Hepatocyte (in vitro differentiated cells): Measurements from ENCODE around the gene DCTPP1. TPM values are rescaled to one million over a fixed set of nuclear protein-coding genes. Genes with fewer than 3 reads are reported as not detected.

Experiments
- DNase-seq: peaks from one replicate; pipeline ENCODE4 v3.0.0-alpha.2; 2016; ENCODE audit warnings: low spot score
- H2AFZ ChIP-seq: fragments of 200-600 bp; sonication (generic); 2 replicates; pipeline ENCODE4 v1.6.0; 2016; ENCODE audit warnings: antibody characterized with exemption, mild to moderate bottlenecking
- H3K27ac ChIP-seq: fragments of 200-600 bp; sonication (generic); 2 replicates; pipeline ENCODE4 v1.5.1; 2016; ENCODE audit warnings: mild to moderate bottlenecking
- H3K27me3 ChIP-seq: fragments of 200-600 bp; sonication (generic); 2 replicates; pipeline ENCODE4 v1.6.1; 2016
- H3K36me3 ChIP-seq: fragments of 200-600 bp; sonication (generic); replicated peaks from 2 replicates; pipeline ENCODE4 v1.5.1; 2016; ENCODE audit warnings: low read depth; ENCODE audit not compliant: insufficient read depth
- H3K4me1 ChIP-seq: fragments of 200-600 bp; sonication (generic); 2 replicates; pipeline ENCODE4 v1.5.1; 2016; ENCODE audit warnings: mild to moderate bottlenecking, moderate library complexity; ENCODE audit not compliant: insufficient read depth
- H3K4me2 ChIP-seq: fragments of 200-600 bp; sonication (generic); 2 replicates; pipeline ENCODE4 v1.6.0; 2016
- H3K4me3 ChIP-seq: fragments of 200-600 bp; sonication (generic); 2 replicates; pipeline ENCODE4 v1.5.1; 2016; ENCODE audit warnings: mild to moderate bottlenecking
- H3K79me2 ChIP-seq: fragments of 200-600 bp; sonication (generic); 2 replicates; pipeline ENCODE4 v1.6.0; 2017; ENCODE audit warnings: mild to moderate bottlenecking
- H3K9me2 ChIP-seq: fragments of 200-600 bp; sonication (generic); replicated peaks from 2 replicates; pipeline ENCODE4 v1.6.0; 2017; ENCODE audit warnings: mild to moderate bottlenecking; ENCODE audit not compliant: insufficient read depth
- H3K9me3 ChIP-seq: fragments of 200-600 bp; sonication (generic); 2 replicates; pipeline ENCODE4 v1.5.1; 2016; ENCODE audit warnings: low read depth, mild to moderate bottlenecking
- H4K20me1 ChIP-seq: fragments of 200-600 bp; sonication (generic); 2 replicates; pipeline ENCODE4 v1.6.0; 2016; ENCODE audit warnings: mild to moderate bottlenecking; ENCODE audit not compliant: insufficient read depth, poor library complexity, severe bottlenecking
- CTCF ChIP-seq: fragments of 200-600 bp; sonication (generic); IDR thresholded peaks from 2 replicates; pipeline ENCODE4 v1.5.1; 2016; ENCODE audit warnings: antibody characterized with exemption, mild to moderate bottlenecking; ENCODE audit not compliant: poor library complexity
- EZH2 ChIP-seq: fragments of 200-600 bp; sonication (generic); IDR thresholded peaks from 2 replicates; pipeline ENCODE4 v1.6.1; 2016; ENCODE audit warnings: antibody characterized with exemption, mild to moderate bottlenecking, borderline replicate concordance
- EZH2phosphoT487 ChIP-seq: fragments of 200-600 bp; sonication (generic); IDR thresholded peaks from one replicate; pipeline ENCODE4 v1.6.1; 2018; ENCODE audit warnings: antibody characterized with exemption, mild to moderate bottlenecking, low read depth, moderate library complexity; ENCODE audit not compliant: unreplicated experiment, severe bottlenecking
- WGBS: methylation state at CpG from one replicate; pipeline ENCODE4 v1.1.6; 2016; ENCODE audit warnings: low lambda C conversion rate; ENCODE audit errors: missing lambda C conversion rate; 5-methylcytosine and 5-hydroxymethylcytosine counted together
- polyA plus RNA-seq: library from polyadenylated mRNA; unstranded; fragments of >200 nt; fragmentation: Nextera tagmentation; extraction: Ambion mirVana; gene quantifications from 2 replicates; pipeline ENCODE4 v1.2.1, GENCODE V29; 2016
- total RNA-seq: library from RNA; depleted of rRNA; stranded (reverse); fragments of >200 nt; gene quantifications from 2 replicates; pipeline ENCODE4 v1.2.3, GENCODE V29; 2014

DCTPP1 gene
- total and polyA plus RNA-seq, 2 experiments from 2014 or later: 25.9 to 36.3 TPM

DNA sequence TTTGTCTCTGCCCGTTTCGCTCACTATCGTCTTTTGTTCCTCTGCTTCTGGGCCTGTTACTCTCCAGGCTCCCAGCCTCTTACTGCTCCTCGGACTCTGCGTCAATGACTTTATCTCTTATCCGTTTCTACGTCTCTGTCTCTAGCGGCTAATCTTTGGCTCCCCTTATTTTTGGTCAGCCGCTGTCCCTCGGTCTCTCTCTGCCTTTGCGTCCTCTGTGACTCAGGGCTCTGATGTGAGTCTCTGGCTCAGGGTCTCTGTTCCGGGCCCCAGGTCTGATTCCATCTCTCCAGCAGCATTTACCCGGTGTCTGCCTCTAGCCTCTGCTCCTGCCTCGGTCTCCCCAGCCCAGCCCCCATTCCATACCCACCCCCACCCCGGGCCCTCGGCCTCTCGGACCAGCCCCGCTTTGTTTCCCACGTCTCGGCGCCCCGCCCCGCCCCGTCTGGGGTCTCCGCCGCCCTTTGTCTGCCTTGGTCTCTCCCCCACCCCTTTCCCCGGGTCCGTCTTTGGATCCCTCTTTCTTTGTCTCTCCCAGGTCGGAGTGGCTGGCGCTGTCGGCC lies 35.2 kb downstream of the DCTPP1 start:
- Histone ChIP-seq H3K4me2 (peak overlapping the region; percentile 92), H3K9me2 (no peaks in the 10 kb centered on the region), H2AFZ (peak overlapping the region; percentile 86), H3K79me2 (peaks cover 24% of the 10 kb centered on the region), H3K27me3 (no peaks in the 10 kb centered on the region), H4K20me1 (no peaks in the 10 kb centered on the region), H3K27ac (peak overlapping the region; percentile 98), H3K36me3 (no peaks in the 10 kb centered on the region), H3K4me3 (peak overlapping the region; percentile 90), H3K9me3 (no peaks in the 10 kb centered on the region), H3K4me1 (peaks cover 10% of the 10 kb centered on the region)
- TF ChIP-seq EZH2: no peak
- no peak for TF ChIP-seq CTCF
- TF ChIP-seq EZH2phosphoT487: no peak
- WGBS: 5% methylated on average over 16 of the region's 31 CpGs
- peak; percentile 34 for DNase-seq

- Histone ChIP-seq H3K9me3 (no peaks in the 10 kb centered on the region), H3K4me3 (no peak overlapping the region), H3K9me2 (no peaks in the 10 kb centered on the region), H3K27me3 (no peaks in the 10 kb centered on the region), H3K4me2 (no peak overlapping the region), H3K27ac (no peak overlapping the region), H3K79me2 (peaks cover 6% of the 10 kb centered on the region), H4K20me1 (no peaks in the 10 kb centered on the region), H2AFZ (no peak overlapping the region), H3K36me3 (no peaks in the 10 kb centered on the region), H3K4me1 (no peaks in the 10 kb centered on the region)
- WGBS: 80% methylated on average over 2 of the region's 2 CpGs
- TF ChIP-seq EZH2phosphoT487 (no peak), EZH2 (no peak)
- no peak for DNase-seq
Measured at GRCh38 chr16:30383521-30383920, 46.3 kb downstream of the DCTPP1 start.

GRCh38 chr16:30382111-30382881 lies 47.5 kb downstream of the DCTPP1 start, which contains the start of gene SEPTIN1:
TSS of gene SEPTIN1 (minus strand) at chr16:30382561. CDS start at chr16:30382542, 19 bp downstream.
- H3K27ac ChIP-seq: no peak within 1 kb of the TSS

More at GRCh38 chr16:30382111-30382881, 47.5 kb downstream of the DCTPP1 start, which contains the start of gene SEPTIN1:
- Histone ChIP-seq H4K20me1 (no peaks in the 10 kb centered on the region), H3K27me3 (no peaks in the 10 kb centered on the region), H3K36me3 (no peaks in the 10 kb centered on the region), H2AFZ (no peak within 1 kb of the TSS), H3K9me2 (no peaks in the 10 kb centered on the region), H3K79me2 (peaks cover 6% of the 10 kb centered on the region), H3K4me3 (no peak within 1 kb of the TSS), H3K4me2 (no peak within 1 kb of the TSS), H3K9me3 (no peaks in the 10 kb centered on the region), H3K4me1 (peaks cover 2% of the 10 kb centered on the region)
- DNase-seq: no peak
- WGBS: 90% methylated on average over 12 of the region's 12 CpGs
- TF ChIP-seq CTCF: no peak
- no peak for TF ChIP-seq EZH2phosphoT487
- no peak for TF ChIP-seq EZH2
